HG03469 (cell line): ENCODE data around the gene GH1.
"Not testable (repeated sequence)": the region's sequence is repeated elsewhere in the genome, so short reads cannot be mapped to it uniquely, and the experiment has no call there.

Experiments
- ATAC-seq: cut with Tn5 transposase; IDR thresholded peaks from one replicate; pipeline ENCODE4 v1.9.1; 2021; ENCODE audit warnings: mild to moderate bottlenecking, moderate library complexity, moderate number of reproducible peaks; ENCODE audit not compliant: unreplicated experiment

The GH1 gene

GRCh38 chr17:63901971-63902370 lies 16.7 kb downstream of the GH1 start:
- ATAC-seq = not testable (repeated sequence)

- not testable (repeated sequence) for ATAC-seq
Observed at GRCh38 chr17:63898899-63899798, 19.5 kb downstream of the GH1 start.

GRCh38 chr17:63896524-63897354 lies 21.9 kb downstream of the GH1 start, which contains the start of gene CSH1:
Gene CSH1, minus strand, starts transcription at chr17:63896574. Its CDS starts 63 bp downstream, at chr17:63896511.
- ATAC-seq = not testable (repeated sequence)

- not testable (repeated sequence) for ATAC-seq
Observed at GRCh38 chr17:63894821-63895220, 23.8 kb downstream of the GH1 start.

GRCh38 chr17:63894021-63894420 lies 24.6 kb downstream of the GH1 start:
- not testable (repeated sequence) for ATAC-seq

GRCh38 chr17:63892316-63893037 lies 26.2 kb downstream of the GH1 start:
- not testable (repeated sequence) for ATAC-seq

- ATAC-seq = not testable (repeated sequence)
Observed at GRCh38 chr17:63889026-63889848, 29.4 kb downstream of the GH1 start.

- ATAC-seq = not testable (repeated sequence)
Observed at GRCh38 chr17:63885119-63885518, 33.5 kb downstream of the GH1 start.

GRCh38 chr17:63882626-63883126 lies 36.0 kb downstream of the GH1 start:
- ATAC-seq = not testable (repeated sequence)

- no peak for ATAC-seq
Observed at GRCh38 chr17:63881935-63882601, 36.6 kb downstream of the GH1 start, which contains the start of gene GH2. Gene GH2, minus strand, starts transcription at chr17:63881944. Its CDS starts 143 bp downstream, at chr17:63881801.

GRCh38 chr17:63881337-63881736 lies 37.3 kb downstream of the GH1 start:
- ATAC-seq = not testable (repeated sequence)

- ATAC-seq = no peak
Observed at GRCh38 chr17:63880706-63881105, 37.9 kb downstream of the GH1 start.

- ATAC-seq = not testable (repeated sequence)
Observed at GRCh38 chr17:63878413-63878812, 40.2 kb downstream of the GH1 start.

GRCh38 chr17:63874693-63875092 lies 43.9 kb downstream of the GH1 start:
- not testable (repeated sequence) for ATAC-seq

- ATAC-seq = not testable (repeated sequence)
Observed at GRCh38 chr17:63874061-63874626, 44.5 kb downstream of the GH1 start.

- ATAC-seq = not testable (repeated sequence)
Observed at GRCh38 chr17:63873577-63873976, 45.1 kb downstream of the GH1 start, which contains the start of gene CSH2. Gene CSH2, minus strand, starts transcription at chr17:63873677. Its CDS starts 63 bp downstream, at chr17:63873614.

- not testable (repeated sequence) for ATAC-seq
Observed at GRCh38 chr17:63871646-63872365, 46.8 kb downstream of the GH1 start.

- not testable (repeated sequence) for ATAC-seq
Observed at GRCh38 chr17:63870292-63870665, 48.4 kb downstream of the GH1 start.
